T-helper 22 cell (primary cell): ENCODE data around the gene ALOXE3.

Source experiments
- DNase-seq: peaks from one replicate; pipeline ENCODE4 v3.0.0-alpha.2; 2020; ENCODE audit warnings: low read depth

ALOXE3 gene

GRCh38 chr17:8117980-8118768, at the start of gene ALOXE3:
Gene ALOXE3 (minus strand): TSS chr17:8118514. CDS start chr17:8117990, 524 bp downstream.
- no peak for DNase-seq

- no peak for DNase-seq
Measured at GRCh38 chr17:8167526-8167925, 49.2 kb upstream of the ALOXE3 start.

- DNase-seq, result no peak
Measured at GRCh38 chr17:8166731-8167130, 48.4 kb upstream of the ALOXE3 start.

GRCh38 chr17:8164815-8165131, 46.5 kb upstream of the ALOXE3 start:
- no peak for DNase-seq

- DNase-seq, result peak; percentile 62
Measured at GRCh38 chr17:8163978-8164814, 45.9 kb upstream of the ALOXE3 start.

GRCh38 chr17:8162997-8163977, 45.0 kb upstream of the ALOXE3 start:
- no peak for DNase-seq

- peak; percentile 74 for DNase-seq
Measured at GRCh38 chr17:8162233-8162996, 44.1 kb upstream of the ALOXE3 start, which contains the start of gene VAMP2. Gene VAMP2 (minus strand): TSS chr17:8162948. CDS start chr17:8162879, 69 bp downstream.

- DNase-seq, result no peak
Measured at GRCh38 chr17:8161289-8162232, 43.2 kb upstream of the ALOXE3 start.

- DNase-seq, result no peak
Measured at GRCh38 chr17:8160741-8161221, 42.5 kb upstream of the ALOXE3 start.

- DNase-seq, result no peak
Measured at GRCh38 chr17:8160224-8160577, 41.9 kb upstream of the ALOXE3 start.

GRCh38 chr17:8159459-8160223, 41.3 kb upstream of the ALOXE3 start:
- DNase-seq, result no peak

GRCh38 chr17:8159032-8159400, 40.7 kb upstream of the ALOXE3 start:
- no peak for DNase-seq

GRCh38 chr17:8158267-8159031, 40.1 kb upstream of the ALOXE3 start:
- DNase-seq, result peak; percentile 65

- DNase-seq, result peak; percentile 100
Measured at GRCh38 chr17:8156246-8156992, 38.1 kb upstream of the ALOXE3 start.

- DNase-seq, result no peak
Measured at GRCh38 chr17:8155996-8156245, 37.6 kb upstream of the ALOXE3 start.

- DNase-seq, result no peak
Measured at GRCh38 chr17:8155231-8155995, 37.1 kb upstream of the ALOXE3 start.

- no peak for DNase-seq
Measured at GRCh38 chr17:8154608-8155155, 36.4 kb upstream of the ALOXE3 start.
